ENCODE data around the gene CD46.
"Not testable (repeated sequence)": the region's sequence is repeated elsewhere in the genome, so short reads cannot be mapped to it uniquely, and the experiment has no call there.

The CD46 gene

DNA sequence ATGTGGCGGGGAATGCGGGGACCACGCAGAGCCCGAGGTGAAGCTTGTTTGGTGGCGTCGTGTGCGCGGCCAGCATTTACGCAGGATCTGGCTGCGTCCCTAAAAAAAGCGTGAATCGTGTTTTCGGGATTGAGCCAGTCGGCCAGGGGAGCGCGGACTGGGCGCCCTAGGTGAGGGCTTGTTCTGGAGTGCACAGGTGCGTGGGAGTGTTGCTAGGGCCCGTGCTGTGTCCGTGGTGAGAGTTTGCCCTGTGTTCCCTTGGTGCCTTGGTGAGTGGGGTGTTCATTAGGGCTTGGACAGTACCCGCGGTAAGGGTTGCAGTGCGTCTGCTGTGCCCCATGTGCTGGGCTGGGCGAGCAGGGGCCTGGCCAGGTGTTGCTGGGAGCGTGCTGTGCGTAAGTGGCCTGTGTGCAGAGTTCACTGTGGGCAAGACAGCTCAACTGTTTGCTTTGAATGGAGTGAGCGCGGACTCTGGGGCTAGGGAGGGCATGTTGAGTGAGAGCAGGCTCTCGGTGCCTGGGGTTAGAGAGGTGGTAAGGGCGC, 673 bp downstream of the CD46 start:
- peak; percentile 9 to 50 for DNase-seq

DNA sequence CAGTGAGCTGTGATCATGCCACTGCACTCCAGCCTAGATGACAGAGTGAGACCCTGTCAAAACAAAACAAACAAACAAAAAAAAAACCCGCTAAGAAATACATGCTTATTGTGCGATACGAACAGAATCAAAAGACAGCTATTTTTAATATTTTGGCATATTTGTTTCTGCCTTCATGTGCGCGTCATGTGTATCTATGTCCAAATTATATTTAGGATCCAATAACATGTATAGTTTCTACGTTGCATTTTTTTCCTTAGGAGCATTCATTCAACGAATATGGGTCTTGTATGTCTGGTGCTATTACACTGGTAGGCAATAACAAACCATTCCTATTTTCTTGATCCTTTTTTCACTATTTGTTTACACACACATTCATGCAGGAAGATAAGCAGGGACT, 1.8 kb downstream of the CD46 start:
- no peak for DNase-seq

DNA sequence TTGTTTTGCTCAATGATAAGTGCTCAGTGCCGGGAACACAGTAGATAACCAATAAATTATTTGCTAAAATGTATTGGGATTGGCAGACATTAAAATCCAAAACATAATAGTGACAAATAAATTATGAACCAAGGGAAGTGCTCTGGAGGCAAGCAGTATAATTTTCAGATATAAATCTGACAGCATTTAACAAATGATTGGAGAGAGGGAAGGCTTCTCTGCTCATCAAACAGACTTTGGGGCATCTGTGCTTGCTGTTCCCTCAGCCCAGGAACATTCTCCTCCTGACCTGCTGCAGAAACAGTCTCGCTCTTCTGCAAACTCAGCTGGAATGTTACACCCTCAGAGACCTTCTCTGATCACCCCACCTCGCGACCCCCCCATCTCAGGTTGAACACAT, 2.2 kb downstream of the CD46 start:
- no peak for DNase-seq

DNA sequence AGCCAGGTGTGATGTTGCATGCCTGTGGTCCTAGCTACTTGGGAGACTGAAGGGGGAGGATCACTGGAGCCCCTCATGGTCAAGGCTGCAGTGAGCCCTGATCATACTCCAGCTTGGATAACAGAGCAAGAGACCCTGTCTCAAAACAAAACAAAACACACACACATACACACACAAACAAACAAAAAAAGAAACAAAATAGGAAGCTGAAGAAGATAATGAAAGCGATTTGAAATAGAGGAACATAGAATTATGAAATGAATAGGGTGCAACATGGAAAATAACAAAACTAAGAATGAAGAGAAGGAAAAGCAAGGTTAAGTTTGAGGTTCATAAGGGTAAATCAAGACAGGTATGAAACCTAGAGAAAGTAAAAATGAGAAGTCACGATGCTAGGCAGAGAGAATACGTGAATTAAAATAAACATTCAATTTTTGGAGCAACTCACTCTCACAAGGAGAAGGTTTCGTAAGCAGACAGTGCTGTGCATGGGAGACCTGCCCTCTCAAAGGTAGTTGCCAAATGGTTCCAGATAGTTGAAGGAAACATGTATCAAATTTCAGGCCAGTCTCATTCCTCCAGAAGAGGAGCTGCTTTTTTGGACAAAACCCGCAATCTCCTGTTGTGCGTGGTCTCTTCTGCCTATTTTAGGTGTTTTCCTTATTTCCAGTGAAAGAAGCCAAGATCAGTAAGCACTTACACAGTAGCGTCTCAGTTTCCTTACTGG, 3.3 kb downstream of the CD46 start:
- no peak for DNase-seq

DNA sequence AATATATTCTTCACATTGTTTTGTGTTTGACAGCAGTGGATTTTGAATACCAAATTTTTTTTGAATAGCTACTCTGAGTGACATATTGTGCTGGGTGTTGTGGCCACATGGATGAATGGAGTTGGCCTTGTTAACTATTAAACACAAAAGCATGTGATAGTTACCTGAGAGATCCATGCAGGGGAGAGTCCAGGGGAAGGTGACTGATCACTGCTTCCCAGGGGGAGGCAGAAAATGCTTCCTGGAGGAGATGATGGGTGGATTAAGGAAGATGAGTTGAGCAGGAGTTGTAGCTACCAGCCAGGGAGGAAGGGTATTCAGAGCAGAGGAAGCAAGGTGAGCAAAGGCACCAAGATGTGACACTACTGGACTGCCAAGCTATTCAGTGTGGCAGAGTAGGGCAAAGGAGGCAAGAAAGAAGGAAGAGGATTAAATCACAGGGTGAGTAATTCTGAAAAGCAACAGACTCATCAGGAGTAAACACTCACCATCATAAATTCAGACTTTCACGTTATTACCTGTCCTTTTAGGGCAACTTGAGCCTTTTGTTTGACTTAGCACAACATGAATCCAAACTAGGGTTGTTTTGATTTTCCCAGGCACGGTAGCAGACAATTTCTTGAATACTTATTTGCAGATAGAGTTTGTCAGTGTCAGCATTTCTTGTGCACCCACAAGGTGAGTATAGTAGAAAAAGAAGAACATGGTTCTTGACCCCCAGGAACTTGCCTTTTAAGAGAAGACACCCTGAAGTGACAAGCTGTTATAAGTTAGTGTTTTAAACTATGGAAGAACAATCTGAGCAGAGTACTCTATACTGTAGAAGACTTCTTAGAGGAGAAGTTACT, 4.2 kb downstream of the CD46 start:
- no peak for DNase-seq

DNA sequence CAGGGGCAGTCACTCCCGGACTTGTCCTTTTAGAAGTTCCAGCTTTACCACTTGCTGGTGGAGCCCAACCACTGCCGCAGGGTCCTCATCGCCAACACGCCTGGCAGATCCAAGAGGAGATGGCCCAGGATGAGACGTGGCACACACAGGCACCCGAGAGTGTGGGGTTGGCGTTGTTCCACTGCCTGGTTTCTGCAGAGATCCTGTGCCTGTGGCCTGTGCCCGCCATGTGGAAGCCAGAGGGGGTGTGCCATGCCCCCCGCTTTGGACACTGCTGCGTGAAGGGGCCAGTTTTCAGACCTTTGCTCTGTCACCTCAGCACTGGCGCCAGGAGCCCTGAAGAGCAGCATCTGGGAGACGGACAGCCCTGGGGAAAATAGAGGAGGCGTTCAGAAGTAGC, 10.8 kb downstream of the CD46 start:
- no peak for DNase-seq

DNA sequence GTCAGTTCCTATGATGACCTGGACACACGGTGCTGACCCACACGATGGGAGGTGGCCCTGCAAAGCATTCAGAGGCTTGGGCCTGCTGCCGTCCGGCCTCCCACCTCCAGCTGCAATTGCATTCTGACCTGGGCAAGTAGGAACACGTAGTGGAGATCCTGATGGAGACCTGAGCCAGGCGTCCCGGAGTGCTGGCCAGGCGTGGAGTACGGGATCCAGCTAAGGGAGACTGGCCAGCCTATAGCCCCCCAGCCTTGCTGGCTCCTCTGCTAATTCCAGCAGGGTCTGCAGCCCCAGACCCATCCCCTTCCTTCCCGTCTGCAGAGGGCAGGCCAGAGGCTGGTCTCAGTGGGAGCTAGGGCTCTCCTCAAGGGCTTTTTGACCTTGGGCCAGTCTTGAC, 11.2 kb downstream of the CD46 start:
- DNase-seq = no peak

DNA sequence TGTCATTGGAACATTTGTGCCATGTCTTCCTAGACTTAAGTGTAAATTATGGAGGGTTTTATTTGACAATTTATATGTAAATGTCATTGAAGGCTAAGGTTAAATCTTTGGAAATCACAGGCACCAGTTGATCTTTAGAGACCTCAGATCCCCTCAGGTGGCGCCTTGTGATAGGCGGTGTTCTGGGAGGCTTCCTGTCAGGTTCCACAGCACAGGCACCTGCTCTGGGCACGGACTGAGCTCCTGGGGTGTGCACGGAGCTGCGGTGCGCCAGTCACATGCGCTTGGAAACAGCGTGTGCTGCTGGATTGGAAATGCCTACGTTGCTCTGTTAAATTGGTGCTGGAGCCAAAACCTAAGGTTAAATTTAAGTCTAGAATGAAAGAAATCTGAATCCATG, 12.1 kb downstream of the CD46 start:
- no peak for DNase-seq

DNA sequence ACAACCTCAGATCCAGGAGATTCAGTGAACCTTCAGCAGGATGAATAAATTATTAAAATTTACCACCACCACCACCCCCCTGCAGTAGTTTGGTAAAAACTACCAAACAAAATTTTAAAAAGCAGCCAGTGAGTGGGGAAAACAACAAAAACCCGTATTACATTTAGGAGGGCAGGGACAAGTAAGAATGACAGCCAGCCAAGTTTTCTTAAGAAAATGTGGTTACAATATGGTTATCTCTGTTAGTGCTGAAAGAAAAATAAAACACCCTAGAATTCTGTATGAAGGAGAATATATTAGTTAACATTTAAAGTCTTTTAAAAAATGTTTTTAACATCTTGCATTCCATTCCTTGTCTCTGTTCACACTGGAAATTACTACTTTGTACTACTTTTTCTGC, 14.7 kb downstream of the CD46 start:
- no peak for DNase-seq

DNA sequence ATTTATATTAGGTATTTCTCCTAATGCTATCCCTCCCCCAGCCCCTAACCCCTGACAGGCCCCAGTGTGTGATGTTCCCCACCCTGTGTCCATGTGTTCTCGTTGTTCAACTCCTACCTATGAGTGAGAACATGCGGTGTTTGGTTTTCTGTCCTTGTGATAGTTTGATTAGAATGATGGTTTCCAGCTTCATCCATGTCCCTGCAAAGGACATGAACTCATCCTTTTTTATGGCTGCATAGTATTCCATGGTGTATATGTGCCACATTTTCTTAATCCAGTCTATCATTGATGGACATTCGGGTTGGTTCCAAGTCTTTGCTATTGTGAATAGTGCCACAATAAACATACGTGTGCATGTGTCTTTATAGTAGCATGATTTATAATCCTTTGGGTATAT, 18.7 kb downstream of the CD46 start:
- not testable (repeated sequence) for DNase-seq

DNA sequence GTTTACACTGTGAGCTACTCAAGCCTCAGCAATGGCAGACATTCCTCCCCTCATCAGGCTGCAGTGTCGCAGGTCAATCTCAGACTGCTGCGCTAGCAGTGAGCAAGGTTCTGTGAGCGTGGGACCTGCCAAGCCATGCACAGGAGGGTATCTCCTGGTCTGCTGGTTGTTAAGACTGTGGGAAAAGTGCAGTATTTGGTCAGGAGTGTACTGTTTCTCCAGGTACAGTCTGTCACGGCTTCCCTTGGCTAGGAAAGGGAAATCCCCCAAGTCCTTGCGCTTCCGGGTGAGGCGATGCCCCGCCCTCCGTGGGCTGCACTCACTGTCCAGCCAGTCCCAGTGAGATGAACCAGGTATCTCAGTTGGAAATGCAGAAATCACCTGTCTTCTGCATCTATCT, 24.2 kb downstream of the CD46 start:
- not testable (repeated sequence) for DNase-seq

DNA sequence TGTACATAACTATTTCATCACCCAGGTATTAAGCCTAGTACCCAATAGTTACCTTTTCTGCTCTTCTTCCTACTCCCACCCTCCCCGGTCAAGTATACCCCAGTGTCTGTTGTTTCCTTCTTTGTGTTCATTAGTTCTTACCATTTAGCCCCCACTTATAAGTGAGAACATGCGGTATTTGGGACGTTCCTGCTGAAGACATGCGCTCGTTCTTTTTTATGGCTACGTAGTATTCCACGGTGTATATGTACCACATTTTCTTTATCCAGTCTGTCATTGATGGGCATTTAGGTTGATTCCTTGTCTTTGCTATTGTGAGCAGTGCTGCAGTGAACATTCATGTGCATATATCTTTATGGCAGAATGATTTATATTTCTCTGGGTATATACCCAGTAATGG, 25.6 kb downstream of the CD46 start:
- not testable (repeated sequence) for DNase-seq

DNA sequence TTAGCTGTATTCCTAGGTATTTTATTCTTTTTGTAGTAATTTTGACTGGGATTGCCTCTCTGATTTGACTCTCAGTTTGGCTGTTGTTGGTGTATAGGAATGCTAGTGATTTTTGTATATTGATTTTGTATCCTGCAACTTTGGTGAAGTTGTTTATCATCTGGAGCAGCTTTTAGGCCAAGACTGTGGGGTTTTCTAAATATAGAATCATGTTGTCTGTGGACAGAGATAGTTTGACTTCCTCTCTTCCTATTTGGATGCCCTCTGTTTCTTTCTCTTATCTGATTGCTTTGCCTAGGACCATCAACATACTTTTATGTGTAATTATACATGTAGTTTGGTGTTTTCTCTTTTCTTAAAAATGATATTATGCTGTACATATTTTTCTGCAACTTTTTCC, 27.2 kb downstream of the CD46 start:
- no peak for DNase-seq

DNA sequence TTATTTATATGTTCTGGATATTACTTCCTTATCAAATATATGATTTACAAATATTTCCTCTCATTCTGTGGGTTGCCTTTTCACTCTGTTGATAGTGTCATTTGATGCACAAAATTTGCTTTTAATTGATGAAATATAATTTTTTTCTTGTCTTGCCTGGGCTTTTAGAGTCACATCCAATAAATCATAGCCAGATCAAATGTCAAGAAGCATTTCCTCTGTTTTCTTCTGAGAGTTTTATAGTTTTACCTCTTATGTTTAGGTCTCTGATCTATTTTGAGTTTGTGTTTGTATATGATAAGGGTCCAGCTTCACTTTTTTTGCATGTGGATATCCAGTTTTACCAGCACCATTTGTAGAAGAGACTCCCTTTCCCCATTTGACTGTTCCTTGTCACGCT, 29.5 kb downstream of the CD46 start:
- no peak for DNase-seq

DNA sequence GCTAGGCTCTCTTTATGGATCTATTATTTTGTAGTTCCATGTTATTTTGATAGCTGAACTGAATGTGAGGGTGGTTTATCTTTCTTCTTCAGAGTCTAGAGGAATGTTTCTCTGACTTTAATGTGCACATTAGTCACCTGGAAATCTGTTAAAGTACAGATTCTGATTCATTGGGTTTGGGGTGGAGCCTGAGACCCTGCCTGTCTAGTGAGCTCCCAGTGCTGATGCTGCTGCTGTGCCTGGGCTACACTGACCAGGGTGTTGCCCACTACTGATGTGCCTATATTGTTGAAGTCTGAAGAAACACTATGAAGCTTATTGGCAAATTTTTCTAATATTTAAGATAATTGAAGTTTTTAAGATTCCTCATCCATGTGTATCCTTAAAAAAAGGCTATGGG, 35.9 kb downstream of the CD46 start:
- DNase-seq = no peak

DNA sequence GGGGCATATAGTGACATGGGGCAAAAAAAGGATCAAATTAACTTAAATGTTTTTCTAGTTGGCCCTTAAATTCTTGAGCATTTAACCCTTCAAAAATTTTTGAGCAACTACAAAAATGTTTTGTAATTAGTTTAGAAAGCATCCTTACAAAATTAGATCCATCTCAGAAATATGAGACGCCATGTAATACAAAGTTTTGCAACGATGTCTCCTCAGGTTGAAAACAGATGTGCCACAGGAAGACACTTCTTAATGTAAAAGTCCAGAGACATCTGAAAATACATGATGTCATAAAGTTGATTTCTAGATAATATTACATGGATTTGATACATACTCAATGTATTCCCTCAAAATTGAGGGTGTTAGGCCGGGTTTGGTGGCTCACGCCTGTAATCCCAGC, 37.5 kb downstream of the CD46 start:
- DNase-seq = no peak

DNA sequence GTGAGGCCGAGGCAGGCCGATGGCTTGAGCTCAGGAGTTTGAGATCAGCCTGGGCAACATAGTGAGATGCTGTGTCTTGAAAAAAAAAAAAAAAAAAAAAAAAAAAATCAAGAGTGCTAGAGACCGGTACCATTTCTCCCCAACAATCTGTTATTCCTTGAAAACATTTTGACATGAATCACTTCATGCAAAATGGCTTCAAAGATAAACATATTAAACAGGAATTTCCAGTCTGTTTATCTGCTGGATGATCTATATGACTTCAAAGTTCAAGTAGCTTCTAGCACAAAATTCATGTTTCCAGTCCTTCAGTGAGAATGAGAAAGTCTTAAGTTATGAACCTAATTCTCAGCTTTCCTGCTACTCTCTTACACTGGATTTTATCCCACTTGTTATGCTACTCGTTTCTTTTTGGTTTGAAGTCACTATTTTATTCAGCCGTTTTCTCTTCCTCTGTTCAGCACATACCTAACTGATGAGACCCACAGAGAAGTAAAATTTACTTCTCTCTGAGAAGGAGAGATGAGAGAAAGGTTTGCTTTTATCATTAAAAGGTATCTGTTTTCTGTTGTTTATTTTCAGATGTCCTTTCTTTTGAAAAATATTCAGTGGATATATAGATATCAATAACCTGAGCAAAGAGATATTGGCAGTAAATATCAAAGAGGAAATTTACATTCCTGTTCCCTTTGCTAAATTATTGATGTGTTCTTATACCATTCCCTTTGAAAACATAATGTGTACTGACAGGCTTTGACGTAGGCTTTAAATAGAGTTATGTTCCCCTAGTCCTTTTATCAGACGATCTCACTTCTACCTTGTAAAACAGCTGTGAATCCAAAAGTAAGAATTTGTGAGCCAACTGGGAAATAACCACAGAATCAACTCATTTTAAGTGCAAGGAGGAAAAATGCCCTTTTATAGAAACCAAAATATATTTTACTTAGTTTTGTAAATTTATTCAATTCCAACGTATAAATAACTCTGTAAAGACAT, 38.2 kb downstream of the CD46 start:
- DNase-seq = no peak

DNA sequence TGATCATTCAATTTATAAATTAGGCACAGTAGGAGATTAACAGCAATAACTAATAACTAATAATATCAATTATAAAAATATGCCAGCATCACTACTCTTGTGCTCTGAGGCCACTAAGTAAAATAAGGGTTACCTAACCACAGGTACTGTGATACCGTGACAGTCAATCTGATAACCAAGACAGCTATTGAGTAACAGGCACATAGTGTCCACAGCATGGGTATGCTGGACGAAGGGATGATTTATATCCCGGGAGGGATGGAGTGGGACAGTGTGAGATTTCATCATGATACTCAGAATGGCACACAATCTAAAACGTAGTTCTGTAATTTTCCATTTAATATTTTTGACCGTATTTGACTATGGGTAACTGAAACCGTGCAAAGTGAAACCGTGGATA, 39.4 kb downstream of the CD46 start:
- no peak for DNase-seq

DNA sequence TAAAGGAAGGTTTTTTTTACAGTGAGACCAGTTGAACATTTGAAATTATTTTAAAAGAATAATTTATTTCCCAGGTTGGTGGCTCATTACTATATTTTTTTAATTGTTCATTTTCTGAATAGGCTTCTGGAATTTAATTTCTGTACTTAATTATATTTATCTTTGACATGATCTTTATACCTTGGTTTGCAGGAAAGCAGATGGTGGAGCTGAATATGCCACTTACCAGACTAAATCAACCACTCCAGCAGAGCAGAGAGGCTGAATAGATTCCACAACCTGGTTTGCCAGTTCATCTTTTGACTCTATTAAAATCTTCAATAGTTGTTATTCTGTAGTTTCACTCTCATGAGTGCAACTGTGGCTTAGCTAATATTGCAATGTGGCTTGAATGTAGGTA, 41.5 kb downstream of the CD46 start:
- no peak for DNase-seq

DNA sequence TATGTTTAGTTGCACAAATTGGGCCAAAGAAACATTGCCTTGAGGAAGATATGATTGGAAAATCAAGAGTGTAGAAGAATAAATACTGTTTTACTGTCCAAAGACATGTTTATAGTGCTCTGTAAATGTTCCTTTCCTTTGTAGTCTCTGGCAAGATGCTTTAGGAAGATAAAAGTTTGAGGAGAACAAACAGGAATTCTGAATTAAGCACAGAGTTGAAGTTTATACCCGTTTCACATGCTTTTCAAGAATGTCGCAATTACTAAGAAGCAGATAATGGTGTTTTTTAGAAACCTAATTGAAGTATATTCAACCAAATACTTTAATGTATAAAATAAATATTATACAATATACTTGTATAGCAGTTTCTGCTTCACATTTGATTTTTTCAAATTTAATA, 43.0 kb downstream of the CD46 start:
- no peak for DNase-seq

DNA sequence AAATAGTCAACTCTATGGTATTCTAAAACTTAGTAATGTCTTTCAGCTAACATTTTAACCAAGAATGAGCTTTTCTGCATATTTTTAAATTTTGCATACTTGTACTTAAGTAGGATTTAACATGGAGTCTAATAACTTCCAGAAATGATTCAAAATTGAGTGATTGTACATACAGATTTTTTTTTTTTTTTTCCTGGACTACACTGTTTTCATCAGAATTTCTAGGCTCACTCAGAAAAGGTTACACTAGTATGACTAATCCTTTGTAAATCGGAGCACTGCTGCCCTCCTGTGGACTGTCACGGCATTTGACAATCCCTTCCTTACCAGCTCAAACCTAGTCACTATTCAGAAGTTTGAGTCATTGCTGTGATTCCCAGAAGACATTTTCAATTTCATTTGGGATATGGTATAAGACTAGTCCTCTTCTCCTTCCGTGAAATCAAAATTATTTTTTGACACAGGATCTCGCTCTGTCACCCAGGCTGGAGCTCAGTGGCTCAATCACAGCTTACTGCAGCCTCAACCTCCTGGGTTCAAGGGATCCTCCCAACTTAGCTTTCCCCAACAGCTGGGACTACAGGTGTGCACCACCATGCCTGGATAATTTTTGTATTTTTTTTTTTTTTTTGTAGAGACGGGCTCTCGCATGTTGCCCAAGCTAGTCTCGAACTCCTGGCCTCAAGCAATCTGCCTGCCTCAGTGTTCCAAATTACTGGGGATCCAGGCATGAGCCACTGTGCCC, 45.5 kb downstream of the CD46 start:
- DNase-seq = peak; percentile 66 to 70

DNA sequence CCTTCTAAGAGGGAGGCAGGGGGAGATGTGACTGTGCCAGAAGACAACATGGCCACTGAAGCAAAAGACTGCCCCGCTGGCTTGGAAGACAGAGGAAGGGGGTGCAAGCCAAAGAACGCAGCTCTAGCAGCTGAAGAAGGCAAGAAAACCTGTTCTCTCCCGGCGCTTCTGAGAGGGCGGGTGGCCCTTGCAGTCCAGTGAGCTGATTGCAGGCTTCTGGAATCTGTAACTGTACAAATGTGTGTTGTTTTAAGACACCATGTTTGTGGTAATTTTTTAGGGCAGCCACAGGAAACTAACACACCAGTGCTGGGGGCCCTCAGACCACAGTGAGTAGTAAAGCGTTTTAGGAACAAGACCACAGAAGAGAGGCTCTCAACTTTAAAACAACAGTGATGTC, 47.0 kb downstream of the CD46 start:
- no peak for DNase-seq
